AG04449 (cell line): ENCODE measurements around the gene PTGIS.
A peak's percentile ranks its signal among the peaks of the same experiment; 100 is the strongest.
"Not testable (repeated sequence)": the region's sequence is repeated elsewhere in the genome, so short reads cannot be mapped to it uniquely, and the experiment has no call there.

Source experiments
- CTCF ChIA-PET: fragments of 350-600 bp; formaldehyde crosslinking; extraction: SDS; loops from one replicate; lab custom pipeline; 2021; ENCODE audit warnings: antibody characterized with exemption; lab: Yijun Ruan, JAX
- POLR2A ChIA-PET: fragments of 400-600, 350-600 bp; formaldehyde crosslinking; extraction: SDS; loops from one replicate; lab custom pipeline; 2020; ENCODE audit warnings: antibody characterized with exemption, inconsistent platforms; lab: Yijun Ruan, JAX
- DNase-seq: peaks from one replicate; pipeline ENCODE4 v3.0.0-alpha.2; 2010; ENCODE audit warnings: low read depth, low spot score
- H3K4me3 ChIP-seq: 2 replicates; pipeline ENCODE4 v1.5.1; 2011; ENCODE audit warnings: low read depth, mild to moderate bottlenecking, control low read depth, low read length
- CTCF ChIP-seq: IDR thresholded peaks from one replicate; pipeline ENCODE4 v1.5.1; 2011; ENCODE audit warnings: mild to moderate bottlenecking, moderate library complexity, low read length, control low read depth, inconsistent platforms; ENCODE audit not compliant: insufficient read depth; ENCODE audit errors: missing control alignments

PTGIS gene

DNA sequence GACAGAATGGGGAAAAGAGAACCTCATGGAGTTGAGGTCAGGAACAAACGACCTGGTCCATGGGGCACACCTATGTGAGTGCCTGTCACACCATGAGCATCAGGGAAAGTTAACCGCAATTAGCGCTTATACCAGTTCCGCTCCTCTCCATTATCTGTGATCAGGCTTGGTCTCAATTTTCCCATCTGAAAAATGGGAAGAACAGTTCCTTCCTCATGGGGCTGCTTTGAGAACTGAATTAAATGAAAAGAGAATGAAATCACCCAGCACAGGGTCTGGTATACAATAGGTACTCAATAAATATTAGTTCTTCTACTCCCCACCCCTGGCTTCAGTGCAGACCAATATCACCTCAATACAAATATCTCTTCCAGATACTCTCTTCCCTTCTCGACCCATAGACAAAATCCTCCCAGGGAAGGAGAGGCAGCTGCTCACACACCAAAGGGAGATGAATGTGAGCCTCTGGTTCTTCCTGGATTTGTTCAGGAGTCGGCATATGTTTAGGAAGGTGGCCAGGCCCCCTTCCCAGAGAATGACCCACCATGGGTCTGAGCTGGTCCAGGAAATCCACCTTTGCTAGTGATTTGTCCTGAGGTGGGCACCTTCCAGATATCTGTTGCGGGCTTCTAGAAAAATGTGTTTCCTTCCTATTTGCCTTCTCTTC, 2.4 kb upstream of the PTGIS start:
- CTCF ChIA-PET, result interaction anchor here (1.2 to 3.4 kb wide), 2 partner anchors 28 to 38 kb away, joined by 7 to 14 read pairs; no protein-coding TSS in a partner anchor
- no peak overlapping the region for H3K4me3 ChIP-seq
- no peak for TF ChIP-seq CTCF
- no peak for DNase-seq
- POLR2A ChIA-PET, result no interaction called here

DNA sequence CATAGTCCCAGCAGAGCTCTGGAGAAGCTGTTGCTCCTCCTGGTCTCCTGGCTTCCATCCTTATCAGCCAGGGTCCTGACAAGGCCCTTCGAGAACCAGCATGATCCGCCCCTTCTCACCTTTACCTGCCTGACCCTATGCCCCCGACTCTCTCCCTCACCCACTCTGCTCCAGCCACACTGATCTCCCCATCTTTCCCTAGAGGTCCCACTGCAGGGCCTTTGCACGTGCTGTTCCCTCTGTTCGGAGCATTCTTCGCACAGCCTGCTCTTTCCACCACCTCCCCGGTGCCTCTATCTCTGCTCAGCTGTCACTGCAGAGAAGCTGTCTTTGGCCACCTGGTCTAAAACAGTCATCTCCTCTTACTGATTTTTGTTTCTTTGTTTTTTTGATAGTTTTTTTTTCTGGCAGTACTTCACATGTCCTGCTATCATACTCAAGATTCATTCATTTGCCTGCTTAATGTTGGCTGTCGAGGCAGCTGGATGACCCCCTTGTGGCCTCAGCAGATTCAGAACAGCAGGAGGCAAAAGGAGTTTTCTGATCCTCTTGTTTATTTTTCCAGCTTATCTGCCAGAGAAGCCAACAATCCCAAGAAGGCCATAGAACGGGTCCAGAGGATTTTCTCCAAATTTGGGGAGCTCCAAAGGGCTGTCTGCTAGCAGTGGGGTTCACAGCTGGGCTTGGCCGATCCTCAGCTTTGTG, 1.6 kb upstream of the PTGIS start:
- POLR2A ChIA-PET, result no interaction called here

DNA sequence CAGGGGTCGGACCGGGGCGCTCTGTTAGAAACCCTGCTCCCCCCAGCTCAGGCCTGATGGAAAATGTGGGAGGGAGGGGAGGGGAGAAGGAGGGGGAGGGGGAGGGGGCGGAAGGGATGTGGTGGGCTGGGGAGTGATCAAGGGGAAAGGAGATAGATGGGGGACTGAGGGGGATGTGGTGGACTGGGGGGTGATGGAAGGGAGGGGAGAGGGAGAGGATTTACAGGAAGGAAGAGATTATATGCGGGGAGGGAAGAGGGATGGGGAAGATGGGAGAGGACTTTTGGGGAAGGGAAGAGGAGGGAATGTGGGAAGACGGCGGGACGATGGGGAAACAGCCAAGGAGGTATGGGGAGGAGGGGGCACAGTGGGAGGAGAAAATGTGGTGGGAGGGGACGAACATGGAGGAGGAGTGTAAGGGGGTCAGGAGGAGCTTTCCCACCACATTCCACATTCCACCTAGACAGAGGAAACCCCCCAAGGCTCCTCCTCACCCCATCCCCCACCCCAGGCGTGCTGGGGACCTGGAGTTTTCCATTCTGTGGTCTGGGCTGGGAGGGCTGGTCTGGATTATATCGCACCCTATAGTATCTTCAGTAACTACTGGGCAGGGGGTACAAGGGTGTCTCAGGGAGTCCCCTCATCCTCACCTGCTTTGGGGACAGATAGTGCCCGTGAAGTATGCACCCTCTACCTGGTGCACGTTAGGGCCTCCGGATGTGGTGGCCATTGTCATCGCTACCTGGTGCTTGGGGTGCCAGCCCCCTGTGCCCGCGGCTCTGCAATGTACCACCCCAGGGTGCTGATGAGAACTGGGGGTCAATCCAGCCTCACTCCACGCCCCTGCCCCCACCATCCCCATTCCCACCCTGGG, 578 bp upstream of the PTGIS start:
- CTCF ChIA-PET, result interaction anchor here (1.3 to 3.4 kb wide), 2 partner anchors 26 to 34 kb away, joined by 5 to 14 read pairs; no protein-coding TSS in a partner anchor
- POLR2A ChIA-PET, result no interaction called here
- peak overlapping the region; percentile 20; the same call in 1 of the 2 replicates for H3K4me3 ChIP-seq
- TF ChIP-seq CTCF, result no peak
- no peak for DNase-seq

More for the DNA sequence above, 1.6 kb upstream of the PTGIS start:
- H3K4me3 ChIP-seq, result no peak overlapping the region
- no peak for DNase-seq
- TF ChIP-seq CTCF, result no peak
- CTCF ChIA-PET, result interaction anchor here (1.2 to 3.4 kb wide), 3 partner anchors 27 to 39 kb away, joined by 5 to 14 read pairs (median 7); no protein-coding TSS in a partner anchor

- POLR2A ChIA-PET, result no interaction called here
- DNase-seq, result no peak
- no peak for TF ChIP-seq CTCF
- peak overlapping the region; percentile 62 for H3K4me3 ChIP-seq
- CTCF ChIA-PET, result interaction anchor here (1.6 to 2.3 kb wide), 2 partner anchors 25 to 279 kb away, joined by 5 read pairs; no protein-coding TSS in a partner anchor
These were observed 1.3 kb downstream of the PTGIS start for GRCh38 chr20:49566401-49567364.

DNA sequence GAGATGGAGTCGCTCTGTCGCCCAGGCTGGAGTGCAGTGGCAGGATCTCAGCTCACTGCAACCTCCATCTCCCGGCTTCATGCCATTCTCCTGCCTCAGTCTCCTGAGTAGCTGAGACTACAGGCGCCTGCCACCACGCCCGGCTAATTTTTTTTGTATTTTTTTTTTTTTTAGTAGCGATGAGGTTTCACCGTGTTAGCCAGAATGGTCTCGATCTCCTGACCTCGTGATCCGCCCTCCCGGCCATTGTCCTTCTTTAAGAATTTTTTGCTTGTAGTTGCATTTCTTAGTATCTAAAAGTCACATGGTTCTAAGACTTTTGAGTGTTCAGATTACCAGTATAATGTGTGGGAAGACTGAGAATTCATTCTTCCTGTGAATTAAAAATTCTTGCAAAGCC, 2.9 kb downstream of the PTGIS start:
- CTCF ChIA-PET, result interaction anchor here (0.9 to 2.3 kb wide), 3 partner anchors 12 to 281 kb away, joined by 3 to 5 read pairs (median 4); no protein-coding TSS in a partner anchor
- POLR2A ChIA-PET, H3K4me3 ChIP-seq, DNase-seq: not testable (repeated sequence)
